ENCODE data around the gene WWC2.
"Not testable (repeated sequence)": the region's sequence is repeated elsewhere in the genome, so short reads cannot be mapped to it uniquely, and the experiment has no call there.

WWC2 gene

DNA sequence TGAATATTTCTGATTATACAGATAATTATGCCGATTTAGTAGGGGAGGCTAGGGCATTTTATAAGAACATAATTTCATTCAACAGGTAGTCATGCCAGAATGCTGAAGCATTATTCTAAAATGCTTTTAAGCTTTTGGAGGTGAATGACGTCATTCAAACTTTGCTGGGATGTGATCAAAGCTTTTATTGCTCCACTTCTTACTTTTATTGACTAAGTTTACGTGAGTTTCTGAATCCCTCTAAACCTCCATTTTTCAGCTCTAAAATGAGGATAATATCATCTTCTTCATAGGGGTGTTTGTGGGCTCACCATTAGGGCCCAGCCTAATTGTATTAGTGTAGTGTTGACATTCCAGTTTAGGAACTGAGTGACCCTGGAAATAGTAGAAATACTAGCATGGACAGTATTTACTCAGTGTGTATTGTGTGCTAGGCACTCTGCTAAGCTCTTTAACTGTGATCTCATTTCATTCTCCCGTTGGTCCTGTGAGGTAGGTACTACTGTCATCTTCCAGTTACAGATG, 3.0 kb downstream of the WWC2 start:
- DNase-seq, result no peak

DNA sequence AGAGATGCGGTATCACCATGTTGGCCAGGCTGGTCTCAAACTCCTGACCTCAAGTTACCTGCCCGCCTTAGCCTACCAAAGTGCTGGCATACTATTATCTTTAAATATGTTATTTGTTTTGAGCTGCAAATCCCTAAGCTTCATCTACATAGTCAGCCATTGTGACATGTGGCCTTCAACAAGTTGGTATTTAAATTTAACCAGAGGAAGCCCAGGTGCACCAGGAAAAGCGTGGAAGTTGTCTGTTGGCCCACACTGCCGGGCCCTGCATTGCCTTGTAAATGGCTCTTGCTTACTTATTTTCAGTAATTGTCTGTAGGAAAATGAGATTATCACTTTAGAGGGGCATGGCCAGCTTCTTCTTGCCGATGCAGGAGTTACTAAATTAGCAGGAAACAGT, 6.0 kb downstream of the WWC2 start:
- DNase-seq, result no peak

DNA sequence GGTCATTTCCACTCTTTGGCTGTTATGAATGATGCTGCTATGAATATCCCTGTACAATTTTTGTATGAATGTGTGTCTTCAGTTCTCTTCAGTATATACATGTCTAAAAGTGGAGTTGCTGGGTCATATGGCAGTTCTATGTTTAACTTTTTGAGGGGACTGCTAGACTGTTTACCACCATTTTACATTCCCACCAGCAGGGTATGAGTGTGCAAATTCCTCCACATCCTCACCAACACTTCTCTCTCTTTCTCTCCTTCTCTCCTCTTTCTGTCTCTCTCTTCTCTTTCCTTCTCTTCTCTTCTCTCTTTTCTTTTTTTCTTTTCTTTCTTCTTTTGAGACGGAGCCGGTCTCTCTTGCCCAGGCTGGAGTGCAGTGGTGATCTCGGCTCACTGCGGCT, 7.8 kb downstream of the WWC2 start:
- no peak for DNase-seq

DNA sequence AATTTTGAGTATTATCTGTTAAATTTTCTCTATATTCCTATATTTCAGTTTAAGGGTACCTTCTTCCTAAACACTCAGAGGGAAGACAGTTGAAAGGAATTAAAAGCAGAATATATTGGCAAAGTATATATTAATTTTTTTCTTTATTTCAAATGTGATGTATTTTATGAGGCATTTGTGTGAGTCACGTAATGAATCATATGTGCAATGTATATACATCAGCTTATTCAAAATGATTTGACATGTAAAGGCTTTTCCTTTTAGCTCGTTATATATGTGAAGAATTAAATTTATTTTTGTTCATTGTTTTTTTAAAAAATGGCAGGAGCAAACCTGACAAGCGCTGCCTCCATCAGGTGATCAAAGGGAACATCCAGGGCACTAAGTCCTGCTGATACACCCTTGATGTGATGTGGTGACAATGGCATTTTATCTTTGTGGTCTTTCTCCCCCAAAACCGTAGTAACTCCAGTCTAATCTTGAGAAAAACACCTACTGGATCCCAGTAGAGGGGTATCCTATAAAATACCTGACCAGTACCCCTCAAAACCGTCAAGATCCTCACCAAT, 8.9 kb downstream of the WWC2 start:
- no peak for DNase-seq

DNA sequence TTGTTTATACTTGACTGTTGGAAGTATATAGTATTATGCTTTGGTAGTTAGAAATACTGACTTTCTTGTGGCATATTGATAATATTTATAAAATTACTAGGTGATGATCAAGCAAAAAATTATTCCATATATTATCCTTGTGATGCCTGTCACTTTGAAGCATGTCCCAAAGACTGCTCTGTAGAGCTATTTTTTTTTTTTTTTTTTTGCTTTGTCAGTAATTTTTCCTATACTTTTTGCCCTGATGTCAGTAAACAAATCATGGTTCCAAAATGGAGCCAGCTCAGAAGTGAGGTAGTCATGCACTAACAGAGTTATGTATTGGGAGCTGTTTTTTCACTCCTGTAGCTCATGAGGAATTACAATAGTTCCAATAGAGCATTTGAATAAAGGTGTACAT, 11.2 kb downstream of the WWC2 start:
- no peak for DNase-seq

DNA sequence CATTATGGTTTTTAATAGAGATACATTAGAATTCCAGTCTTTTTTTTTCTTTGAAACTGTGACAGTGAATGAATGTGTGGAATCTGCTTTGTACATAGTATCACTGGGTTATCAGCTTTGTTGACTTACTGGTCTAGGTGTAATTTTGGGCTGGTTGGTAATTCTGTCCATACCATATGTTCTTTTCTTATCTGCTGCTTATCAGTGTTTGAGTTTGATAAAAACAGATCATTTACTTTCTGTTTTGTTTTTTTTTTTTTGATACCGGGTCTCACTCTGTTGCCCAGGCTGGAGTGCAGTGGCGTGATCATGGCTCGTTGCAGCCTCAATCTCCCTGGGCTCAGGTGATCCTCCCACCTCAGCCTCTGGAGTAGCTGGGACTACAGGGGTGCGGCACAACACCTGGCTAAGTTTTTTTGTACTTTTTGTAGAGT, 12.4 kb downstream of the WWC2 start:
- DNase-seq, result no peak

DNA sequence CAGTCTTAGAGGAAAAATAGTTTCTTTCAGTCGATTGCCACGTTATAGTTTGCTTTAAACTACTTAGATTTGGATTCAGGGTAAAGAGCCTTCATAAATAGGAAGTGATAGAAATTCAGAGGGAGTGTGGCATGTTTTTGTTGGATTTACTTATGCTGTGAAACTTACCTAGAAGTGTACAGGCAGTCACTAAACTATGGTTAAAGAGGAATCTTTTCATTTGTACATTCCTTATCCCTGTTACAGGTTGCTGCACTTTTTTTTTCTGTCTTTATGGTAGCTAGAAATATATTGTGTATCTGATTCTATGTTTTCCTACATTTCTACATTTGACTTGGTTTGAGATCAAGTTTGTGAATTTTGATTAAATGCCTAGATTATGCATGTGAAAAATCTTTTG, 19.1 kb downstream of the WWC2 start:
- DNase-seq, result no peak

DNA sequence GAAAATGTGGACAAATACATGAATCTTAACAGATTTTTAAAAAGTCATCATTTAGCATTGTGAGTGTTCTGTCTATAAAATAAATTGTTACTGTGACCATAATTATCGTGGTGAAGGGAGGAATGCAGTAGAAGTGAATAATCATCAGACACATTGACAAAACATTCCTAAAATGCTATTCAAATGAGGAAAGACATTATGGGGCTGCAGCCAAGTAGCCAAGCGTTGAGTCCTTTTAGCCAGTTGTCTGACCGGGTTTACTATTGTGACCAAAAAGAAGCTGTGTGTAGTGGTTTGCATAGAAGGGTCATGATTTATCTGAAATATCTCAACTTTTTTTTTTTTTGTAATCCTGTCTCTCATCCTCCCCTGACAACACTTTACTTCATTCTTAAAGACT, 19.5 kb downstream of the WWC2 start:
- no peak for DNase-seq

DNA sequence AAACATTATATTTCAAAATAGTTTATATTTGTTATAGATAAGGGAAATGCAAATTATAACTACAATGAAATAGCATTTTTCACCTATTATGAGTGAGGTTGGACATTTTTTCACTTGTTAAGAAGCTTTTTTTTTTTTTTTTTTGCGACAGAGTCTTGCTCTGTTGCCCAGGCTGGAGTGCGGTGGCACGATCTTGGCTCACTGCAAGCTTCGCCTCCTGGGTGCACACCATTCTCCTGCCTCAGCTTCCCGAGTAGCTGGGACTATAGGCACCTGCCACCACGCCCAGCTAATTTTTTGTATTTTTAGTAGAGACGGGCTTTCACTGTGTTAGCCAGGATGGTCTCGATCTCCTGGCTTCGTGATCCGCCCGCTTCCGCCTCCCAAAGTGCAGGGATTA, 22.6 kb downstream of the WWC2 start:
- not testable (repeated sequence) for DNase-seq

DNA sequence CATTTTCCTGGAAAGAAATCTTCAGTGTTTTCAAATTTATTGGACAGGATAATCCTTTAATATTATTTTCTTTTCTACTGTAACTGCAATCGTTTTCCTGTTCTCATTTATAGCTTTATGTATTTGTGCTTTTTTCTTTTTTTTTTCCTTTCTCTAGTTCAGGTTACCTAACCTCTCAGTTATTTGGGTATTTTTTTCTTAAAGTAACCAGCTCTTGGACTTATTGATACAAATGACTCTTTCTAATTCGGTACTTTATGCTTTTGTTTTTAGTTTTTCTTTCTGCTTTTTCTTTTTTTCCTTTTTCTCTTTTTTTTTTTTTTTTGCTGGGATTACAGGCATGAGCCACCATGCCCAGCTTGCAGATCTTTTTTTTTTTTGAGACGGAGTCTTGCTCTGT, 25.2 kb downstream of the WWC2 start:
- no peak for DNase-seq

DNA sequence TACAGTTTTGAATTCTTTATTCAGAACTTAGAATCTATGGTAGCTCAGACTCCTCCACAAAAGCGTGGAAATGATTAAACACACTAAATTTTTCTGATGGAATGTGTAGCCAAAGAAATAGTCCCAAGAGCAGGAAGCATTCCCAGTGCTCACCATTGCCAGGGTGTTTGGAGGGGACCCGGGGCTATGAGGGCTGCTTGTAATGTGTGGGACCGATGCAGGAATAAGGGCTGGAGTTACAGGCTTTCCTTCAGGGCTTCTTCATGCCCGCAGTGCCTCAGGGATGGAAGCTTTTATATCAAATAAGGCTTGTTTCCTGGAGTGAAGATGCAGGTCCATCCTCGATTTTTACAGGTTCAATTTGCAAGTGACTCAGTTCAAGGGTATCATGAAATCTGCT, 25.8 kb downstream of the WWC2 start:
- DNase-seq, result no peak

DNA sequence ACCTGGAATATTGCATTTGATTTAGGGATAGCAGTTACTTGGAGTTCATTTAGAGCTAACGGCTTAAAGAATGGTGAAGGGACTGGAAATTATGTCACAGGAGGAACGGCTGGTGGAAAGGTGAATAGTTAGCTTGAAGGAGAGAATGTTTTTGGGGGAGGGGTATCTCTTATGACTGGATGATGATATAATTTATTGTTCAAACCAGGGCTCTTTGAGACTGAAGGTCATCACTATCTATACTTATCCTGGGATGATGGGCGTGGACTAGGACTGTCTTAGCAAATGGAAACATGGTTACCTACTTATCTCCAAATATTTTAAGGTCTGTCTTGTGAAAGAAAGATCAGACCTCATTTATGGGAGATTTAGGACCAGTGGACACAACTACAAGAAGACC, 30.1 kb downstream of the WWC2 start:
- DNase-seq, result no peak

DNA sequence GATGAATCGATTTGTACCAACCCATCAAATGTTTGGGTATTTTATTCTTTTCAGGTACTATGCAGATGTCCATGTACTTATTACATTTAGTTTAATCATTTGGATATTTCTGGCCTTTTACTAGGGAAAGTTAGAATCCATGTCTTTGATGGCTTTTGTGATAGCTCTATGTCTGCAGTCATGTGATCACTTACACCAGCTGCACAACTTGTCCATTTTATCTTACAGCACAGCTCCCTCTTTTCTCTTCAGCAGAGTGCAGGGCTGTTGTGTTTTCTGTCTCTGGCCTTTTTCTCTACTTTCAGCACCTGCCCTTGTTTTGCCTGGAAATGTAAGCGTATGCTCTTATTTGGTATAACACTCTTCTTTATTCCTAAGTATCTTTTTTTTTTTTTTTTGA, 30.6 kb downstream of the WWC2 start:
- DNase-seq, result no peak

DNA sequence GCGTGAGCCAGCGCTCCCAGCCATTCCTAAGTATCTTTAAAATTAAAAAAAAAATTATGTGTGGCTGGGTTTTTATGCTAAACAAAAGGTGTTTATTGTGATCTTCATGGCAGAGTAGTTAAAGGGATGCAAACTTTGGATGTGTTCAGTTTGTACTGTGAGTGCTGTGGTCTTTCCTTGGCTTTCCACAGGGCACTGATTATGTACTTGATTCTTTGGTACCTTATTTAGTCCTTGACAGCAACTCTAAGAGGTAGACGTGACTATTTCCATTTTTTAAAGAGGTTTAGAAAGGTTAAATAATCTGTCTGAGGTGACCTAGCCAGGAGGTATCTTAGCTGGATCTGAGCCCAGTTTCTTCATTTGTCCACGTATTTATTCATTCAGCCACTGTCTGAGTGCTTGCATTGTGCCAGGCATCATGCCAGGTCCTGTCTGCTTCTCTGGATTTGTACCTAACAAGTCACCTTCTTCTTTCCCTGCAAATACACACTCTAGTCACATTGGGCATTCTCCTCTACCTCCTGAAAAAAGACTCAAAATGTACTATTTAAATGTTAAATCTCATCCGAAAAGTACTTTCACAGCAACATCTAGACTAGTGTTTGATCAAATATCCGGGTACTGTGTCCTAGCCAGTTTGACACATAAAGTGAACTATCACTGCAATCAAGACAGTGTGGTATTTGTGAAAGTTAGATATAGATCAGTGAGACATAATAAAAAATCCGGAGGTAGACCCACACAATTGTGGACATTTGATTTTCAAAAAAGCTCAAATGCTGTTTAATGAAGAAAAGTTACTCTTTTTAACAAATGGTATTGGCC, 31.5 kb downstream of the WWC2 start:
- no peak for DNase-seq

DNA sequence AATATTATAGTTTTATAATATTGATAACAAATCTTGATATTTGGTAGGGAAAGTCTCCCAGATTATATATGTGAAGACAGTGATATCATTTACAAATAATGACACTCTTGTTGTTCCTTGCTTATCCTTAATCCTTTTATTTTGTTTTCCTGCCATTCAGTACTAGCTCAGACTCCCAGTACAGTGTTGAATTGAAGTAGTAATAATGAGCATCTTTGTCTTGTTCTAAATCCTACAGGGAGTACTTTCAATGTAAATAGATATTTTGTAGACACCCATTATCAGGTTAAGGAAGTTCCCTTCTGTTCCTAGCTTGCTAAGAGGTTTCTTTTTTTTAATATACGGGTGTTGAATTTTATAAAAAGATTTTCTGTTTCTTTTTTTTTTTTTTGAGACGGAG, 33.0 kb downstream of the WWC2 start:
- no peak for DNase-seq

DNA sequence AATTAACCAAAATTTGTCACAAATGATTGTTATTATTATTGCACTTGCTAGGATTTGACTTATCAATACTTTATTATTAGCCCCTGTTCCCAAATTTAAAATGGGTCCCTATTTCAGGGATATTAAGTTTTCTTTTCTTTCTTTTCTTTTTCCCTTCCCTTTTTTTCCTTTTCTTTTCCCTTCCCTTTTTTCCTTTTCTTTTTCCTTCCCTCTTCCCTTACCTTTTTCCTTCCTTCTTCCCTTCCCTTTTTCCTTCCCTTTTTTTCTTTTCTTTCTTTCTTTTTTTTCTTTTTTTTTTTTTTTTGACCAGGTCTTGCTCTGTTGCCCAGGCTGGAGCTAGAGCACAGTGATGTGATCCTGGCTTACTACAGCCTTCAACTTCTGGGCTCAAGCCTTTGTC, 33.8 kb downstream of the WWC2 start:
- DNase-seq, result no peak

DNA sequence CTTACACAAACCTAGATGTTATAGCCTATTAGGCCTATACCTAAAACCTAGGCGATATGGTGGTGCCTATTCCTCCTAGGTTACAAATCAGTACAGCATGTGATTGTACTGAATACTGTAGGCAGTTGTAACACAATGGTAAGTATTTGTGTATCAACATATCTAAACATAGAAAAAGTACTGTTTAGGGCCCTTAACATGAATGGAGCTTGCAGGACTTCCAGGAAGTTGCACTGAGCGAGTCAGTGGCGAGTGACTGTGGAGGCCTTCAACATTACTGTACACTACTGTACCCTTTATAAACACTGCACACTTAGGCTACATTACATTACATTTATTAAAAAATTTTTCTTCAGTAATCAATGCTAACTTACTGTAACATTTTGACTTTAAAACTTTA, 37.8 kb downstream of the WWC2 start:
- DNase-seq, result no peak

DNA sequence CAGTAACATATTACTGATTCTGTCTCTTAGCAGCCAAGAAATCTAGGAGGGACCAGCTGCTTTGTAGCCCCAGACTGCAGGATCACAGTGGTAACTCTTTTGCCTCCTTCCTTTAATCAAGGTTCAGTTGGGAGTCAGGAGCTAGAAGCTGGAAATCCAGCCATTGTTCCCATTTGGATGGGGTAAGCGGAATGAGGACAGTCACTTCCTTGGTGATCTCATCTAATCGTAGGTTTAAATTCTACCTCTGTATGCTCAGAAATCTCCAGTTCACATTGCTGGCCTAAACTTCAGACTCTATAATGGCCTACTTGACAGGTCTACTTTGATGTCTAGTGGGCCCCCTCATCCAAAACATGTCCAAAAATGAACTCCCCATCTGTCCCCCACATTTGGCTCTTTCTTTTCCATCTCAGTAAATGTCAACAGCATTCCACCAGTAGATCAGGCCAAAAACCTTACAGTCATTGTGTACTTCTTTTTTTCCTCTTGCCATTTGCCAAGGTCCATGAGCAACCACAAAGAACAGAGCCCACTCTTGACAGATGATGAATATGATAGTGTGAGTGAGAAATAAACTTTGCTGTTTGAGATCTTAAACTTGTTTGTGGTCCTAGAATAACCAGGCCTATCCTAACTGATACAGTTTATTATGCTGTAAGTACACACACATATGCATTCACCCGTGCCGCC, 40.1 kb downstream of the WWC2 start:
- no peak for DNase-seq

DNA sequence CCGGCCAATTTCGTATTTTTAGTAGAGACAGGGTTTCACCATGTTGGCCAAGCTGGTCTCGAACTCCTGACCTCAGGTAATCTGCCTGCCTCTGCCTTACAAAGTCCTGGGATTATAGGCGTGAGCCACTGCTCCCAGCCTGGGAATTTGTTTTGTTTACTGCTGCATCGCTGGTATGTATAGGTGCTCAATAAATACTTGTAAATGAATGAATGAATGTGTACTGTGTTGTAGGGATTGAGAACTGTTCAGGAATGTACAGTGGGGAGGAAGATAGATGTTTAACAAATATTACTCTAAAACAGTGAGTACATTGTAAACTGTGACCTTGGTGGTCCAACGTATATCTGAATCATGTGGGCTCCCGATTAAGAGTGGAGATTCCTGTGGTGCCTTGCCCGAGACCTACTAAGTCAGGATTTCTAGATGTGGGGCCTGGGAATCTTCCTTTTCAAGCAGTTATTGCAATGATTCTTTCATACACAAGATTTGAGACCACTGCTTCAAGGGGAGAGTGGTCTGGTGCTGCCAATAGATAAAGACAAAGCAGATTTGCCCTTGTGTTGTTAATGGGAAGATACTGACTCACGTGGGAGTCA, 41.0 kb downstream of the WWC2 start:
- DNase-seq, result no peak

DNA sequence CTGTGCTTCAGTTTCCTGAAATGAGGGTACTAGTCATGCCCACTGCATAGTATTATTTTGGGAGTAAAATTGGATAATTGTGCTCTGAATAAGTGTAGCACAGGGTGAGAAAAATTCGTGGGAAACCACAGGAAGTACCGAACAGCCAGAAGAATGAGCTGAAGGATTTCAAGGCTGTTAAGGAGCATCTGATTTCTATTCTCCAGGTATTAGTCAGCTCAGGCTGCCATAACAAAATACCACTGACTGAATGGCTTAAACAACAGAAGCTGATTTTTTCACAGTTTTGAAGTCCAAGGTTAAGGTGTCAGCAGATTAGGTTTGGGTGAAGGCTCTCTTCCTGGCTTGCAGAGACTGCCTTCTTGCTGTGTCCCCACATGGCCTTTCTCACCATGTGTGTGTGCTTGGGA, 41.9 kb downstream of the WWC2 start:
- no peak for DNase-seq

DNA sequence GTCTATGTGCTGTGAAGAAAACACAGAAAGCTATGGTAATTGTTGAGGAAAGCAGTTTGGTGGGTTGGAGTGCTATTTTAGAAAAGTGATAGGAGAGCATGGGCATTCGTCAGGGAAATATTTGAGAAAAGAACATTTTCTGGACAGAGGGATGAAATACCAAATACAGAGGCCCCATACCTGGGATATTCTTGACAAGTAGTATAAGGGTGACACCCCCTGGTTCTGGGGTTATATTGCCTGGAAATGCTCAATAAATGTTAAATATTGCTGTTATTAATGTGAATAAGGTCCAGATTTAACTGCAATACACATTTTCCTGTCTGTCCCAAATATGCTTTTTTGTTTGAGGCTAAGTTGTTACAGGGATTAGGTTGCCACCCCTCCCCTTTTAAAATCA, 42.9 kb downstream of the WWC2 start:
- no peak for DNase-seq

DNA sequence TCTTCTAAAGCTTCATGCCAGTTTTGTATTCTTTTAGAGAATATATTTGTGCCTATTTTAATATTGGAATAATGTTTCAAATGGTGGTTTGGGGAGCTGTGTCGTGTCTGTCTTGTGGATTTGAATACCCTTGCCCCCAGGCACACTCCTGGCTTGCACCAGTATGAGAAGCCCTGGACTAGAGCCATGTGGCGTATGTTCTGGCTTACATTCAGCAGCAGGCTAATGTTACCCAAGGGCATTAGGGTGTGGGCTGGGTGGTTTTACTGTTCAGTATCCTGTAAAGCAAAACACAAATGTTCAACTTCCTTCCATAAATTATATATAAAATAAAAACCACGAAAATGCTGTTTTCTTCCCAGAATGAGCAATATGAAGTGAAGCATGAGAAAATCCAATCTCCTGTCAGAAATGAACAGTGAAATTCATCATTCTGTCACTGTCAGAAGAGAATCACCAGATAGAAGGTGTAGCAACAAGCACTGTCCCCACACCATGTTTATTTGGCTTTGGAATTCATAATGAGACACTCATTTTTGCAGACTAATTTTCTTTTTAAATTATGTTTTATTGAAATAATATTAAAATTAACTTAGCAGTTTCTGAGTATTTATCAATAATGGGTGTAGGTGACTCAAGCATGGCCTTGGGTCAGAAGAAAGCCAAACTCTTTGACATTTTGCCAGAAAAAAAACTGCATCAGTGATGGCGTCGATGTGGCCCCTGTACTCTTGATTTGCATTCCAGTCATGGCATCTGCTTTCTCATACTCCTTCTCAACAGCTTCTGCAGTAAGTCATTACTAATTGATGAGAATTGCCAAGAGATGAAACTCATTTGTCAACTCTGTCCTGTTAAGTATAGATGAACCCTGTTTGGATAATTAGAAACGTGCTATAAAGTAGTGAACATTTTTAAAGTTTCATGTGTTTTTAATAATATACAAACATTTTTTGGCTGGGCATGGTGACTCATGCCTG, 43.8 kb downstream of the WWC2 start:
- DNase-seq, result no peak

All from stimulated activated CD4-positive, alpha-beta T cell treated with anti-CD3 and anti-CD28 coated beads, Interleukin-1b, Interleukin-23, amount 100 ng/mL, for 48 hours (primary cell).